PFSK-1 (cell line): Measurements from ENCODE around the gene SLC39A11.

Experiments used
- FOXP2 ChIP-seq: optimal IDR thresholded peaks from 2 replicates; pipeline ENCODE3; 2011; ENCODE audit warnings: borderline replicate concordance, control low read depth, inconsistent platforms; ENCODE audit not compliant: insufficient read depth; ENCODE audit errors: extremely low read length, extremely low read depth
- POLR2AphosphoS5 ChIP-seq: IDR thresholded peaks from 2 replicates; pipeline ENCODE4 v1.6.1; 2012; ENCODE audit warnings: low read depth, mild to moderate bottlenecking, control low read depth, low read length, moderate library complexity
- REST ChIP-seq, 2 experiments: IDR thresholded peaks; 2 replicates each; pipeline versions ENCODE4 v1.6.1 to v1.8.0; 2011 to 2012; ENCODE audit warnings: low read depth in 2 of 2, low read length in 2 of 2, control low read depth in 1 of 2, inconsistent platforms in 1 of 2, mild to moderate bottlenecking in 1 of 2, moderate library complexity in 1 of 2; ENCODE audit not compliant: insufficient read depth in 1 of 2
- SIN3A ChIP-seq: IDR thresholded peaks from 2 replicates; pipeline ENCODE4 v1.6.1; 2012; ENCODE audit warnings: mild to moderate bottlenecking, low read length, moderate library complexity, borderline replicate concordance; ENCODE audit not compliant: insufficient read depth
- TAF1 ChIP-seq: IDR thresholded peaks from 2 replicates; pipeline ENCODE4 v1.6.1; 2012; ENCODE audit warnings: low read length, control low read depth, borderline replicate concordance; ENCODE audit not compliant: insufficient read depth

Gene SLC39A11

GRCh38 chr17:72952641-72953315 lies 139.7 kb downstream of the SLC39A11 start:
- no peak for TF ChIP-seq TAF1
- no peak for TF ChIP-seq POLR2AphosphoS5
- no peak for TF ChIP-seq FOXP2
- TF ChIP-seq SIN3A, result no peak
- TF ChIP-seq REST (IDR thresholded peaks at IDR 0.05; ENCODE audit: insufficient read depth in 1 of 2, low read depth in 2 of 2, low read length in 2 of 2), result no peak

GRCh38 chr17:72952220-72952619 lies 140.3 kb downstream of the SLC39A11 start:
- TF ChIP-seq POLR2AphosphoS5 (no peak), SIN3A (no peak), REST (IDR thresholded peaks at IDR 0.05; ENCODE audit: insufficient read depth in 1 of 2, low read depth in 2 of 2, low read length in 2 of 2) (no peak), TAF1 (no peak), FOXP2 (no peak)

- TF ChIP-seq REST (IDR thresholded peaks at IDR 0.05; ENCODE audit: insufficient read depth in 1 of 2, low read depth in 2 of 2, low read length in 2 of 2) (no peak), POLR2AphosphoS5 (no peak), SIN3A (no peak), TAF1 (no peak), FOXP2 (no peak)
These were observed 142.1 kb downstream of the SLC39A11 start for GRCh38 chr17:72950242-72950931.

- TF ChIP-seq SIN3A (no peak), POLR2AphosphoS5 (no peak), REST (IDR thresholded peaks at IDR 0.05; ENCODE audit: insufficient read depth in 1 of 2, low read depth in 2 of 2, low read length in 2 of 2) (no peak), FOXP2 (no peak), TAF1 (no peak)
These were observed 144.4 kb downstream of the SLC39A11 start for GRCh38 chr17:72948115-72948514.
